ENCODE results near the gene OSBPL1A. TPM values are rescaled to one million over a fixed set of nuclear protein-coding genes. Genes with fewer than 3 reads are reported as not detected.
"Not testable (repeated sequence)": the region's sequence is repeated elsewhere in the genome, so short reads cannot be mapped to it uniquely, and the experiment has no call there.

Gene OSBPL1A
- total RNA-seq, 1 experiment from 2014 or later, result 16.6 TPM

- DNase-seq (ENCODE audit: low read depth), result peak; percentile 35
Measured at GRCh38 chr18:24398540-24398939, 916 bp upstream of the OSBPL1A start.

DNA sequence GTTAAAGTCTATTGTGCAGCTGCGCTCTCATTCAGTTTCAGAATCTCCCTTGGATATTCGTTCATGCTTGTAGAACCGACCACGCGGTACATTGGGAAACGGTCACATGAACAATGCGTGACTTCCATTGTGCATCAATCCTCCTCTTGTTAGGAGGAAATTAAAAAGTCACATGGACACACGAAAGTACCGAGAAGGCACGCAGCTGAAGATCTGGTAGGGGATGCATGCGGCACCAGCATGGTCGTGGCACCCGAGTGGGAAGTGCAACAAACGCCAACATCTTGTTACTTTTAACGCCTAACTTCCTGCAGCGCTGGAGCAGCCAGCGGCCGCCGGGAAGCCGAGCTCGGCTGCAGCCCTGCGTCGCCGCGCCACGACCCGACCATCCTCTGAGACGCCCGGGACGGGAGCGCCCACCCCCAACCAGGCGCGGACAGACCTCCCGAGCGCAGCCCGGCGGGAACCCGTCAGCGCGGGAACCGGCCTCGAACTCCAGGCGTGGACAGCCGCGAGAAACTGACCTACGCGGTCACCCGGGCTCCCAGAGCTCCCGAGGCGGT lies 412 bp downstream of the OSBPL1A start:
- peak; percentile 46 for DNase-seq (ENCODE audit: low read depth)

DNA sequence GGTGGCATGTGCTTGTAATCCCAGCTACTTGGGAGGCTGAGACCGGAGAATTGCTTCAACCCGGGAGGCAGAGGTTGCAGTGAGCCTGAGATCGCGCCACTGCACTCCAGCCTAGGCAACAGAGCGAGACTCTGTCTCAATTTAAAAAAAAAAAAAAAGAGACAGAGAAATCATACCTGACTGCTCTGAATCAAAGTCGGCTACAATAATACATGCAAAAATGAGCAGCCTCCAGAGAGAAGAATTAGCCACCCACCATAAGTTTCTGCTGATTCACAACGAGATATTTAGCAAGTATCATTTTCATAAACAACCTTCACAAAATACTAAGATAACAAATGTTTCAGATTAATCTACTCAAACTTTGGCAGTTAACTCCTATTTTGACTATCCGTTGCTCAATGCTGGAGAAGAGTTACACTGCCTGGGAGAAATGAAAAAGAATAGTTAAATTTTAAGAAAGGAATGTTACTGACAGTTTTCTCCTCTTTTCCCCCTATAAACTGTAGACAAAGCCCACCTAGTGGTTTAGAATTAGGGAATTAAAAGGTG lies 1.5 kb downstream of the OSBPL1A start:
- DNase-seq (ENCODE audit: low read depth), result no peak

DNA sequence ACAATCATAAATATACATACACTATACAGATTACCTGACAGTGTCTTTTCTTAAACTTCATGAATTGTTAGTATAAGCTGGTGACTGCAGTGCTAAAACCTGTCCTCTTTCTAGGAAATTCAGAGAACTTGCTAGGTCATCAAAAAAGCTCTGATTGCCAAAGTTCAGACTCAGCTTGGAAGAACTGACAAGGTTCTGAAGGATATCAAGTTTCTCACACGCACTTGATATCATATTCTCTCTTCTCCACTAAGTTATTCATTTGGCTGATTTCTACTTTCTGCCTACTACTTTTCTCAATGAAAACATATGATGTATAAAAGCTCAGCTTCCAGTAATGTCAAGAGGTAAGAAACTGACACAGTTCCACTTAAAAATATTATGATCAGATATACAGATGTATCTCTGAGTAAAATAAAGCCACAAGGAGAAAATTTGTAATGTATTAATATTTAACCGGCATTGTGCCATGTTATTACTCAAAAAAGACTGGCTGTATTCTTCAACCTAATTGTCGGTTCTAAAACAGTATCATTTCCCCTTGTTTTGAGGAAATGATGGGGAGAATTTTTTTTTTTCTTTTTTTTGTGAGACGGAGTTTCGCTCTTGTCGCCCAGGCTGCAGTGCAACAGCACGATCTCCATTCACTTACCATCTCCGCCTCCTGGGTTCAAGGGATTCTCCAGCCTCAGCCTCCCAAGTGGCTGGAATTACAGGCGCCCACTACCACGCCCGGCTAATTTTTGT lies 2.4 kb downstream of the OSBPL1A start:
- no peak for DNase-seq (ENCODE audit: low read depth)

GRCh38 chr18:24388957-24389356 lies 8.7 kb downstream of the OSBPL1A start:
- DNase-seq (ENCODE audit: low read depth), result no peak

DNA sequence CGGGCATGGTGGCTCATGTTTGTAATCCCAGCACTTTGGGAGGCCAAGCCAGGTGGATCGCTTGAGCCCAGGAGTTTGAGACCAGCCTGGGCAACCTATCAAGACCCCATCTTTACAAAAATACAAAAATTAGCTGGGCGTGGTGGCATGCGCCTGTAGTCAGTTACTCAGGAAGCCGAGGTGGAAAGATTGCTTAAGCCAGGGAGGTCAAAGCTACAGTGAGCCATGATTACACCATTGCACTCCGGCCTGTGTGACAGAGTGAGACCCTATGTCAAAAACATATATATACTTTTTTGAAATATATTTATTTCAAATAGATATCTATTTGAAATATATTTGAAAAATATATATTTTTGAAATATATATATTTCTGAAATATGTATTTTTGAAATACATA lies 10.9 kb downstream of the OSBPL1A start:
- no peak for DNase-seq (ENCODE audit: low read depth)

DNA sequence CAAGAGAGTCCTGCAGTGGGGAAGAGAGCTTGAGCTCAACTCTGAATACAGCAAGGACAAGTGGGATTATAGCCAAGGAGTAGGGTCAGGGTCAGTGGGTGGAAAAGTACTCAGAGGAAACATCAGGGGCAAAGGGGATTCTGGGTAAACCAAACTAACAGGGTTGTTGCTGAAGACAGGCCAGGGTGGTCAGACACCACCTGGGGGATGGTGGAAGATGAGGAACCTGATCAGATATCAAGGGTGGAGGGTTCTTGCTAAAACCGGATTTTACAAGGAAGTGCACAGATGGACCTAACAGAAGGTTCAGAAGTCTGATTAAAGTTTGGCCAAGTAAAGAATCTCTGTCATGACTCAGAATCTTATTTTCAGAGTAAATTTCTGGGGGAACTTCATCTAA lies 16.5 kb downstream of the OSBPL1A start:
- no peak for DNase-seq (ENCODE audit: low read depth)

DNA sequence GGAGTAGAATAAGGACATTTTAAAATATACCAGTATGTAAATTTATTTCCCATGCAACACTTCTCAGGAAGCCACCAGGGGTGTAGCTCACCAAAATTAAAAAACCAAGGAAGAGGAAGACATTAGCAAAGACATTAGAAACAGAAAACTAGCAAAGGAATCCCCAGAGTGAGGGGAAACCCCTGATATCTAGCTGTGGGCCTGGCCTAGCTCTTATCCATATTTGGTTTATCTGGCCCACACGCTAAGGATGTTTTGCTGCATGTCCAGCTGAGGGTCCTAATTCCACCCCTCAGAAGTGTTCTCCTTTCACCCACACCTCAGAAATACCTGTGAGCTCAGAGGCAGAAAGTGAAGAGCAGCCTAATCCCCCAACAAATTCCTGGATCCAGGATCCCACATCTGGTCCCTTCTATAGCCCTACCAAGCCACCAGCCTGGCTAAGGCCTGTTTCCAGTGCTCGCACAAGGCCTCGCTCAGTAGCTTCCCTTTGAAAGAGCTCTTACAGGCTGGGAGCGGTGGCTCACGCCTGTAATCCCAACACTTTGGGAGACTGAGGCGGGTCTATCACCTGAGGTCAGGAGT lies 17.4 kb downstream of the OSBPL1A start:
- no peak for DNase-seq (ENCODE audit: low read depth)

- DNase-seq (ENCODE audit: low read depth), result no peak
Measured at GRCh38 chr18:24378598-24378997, 19.0 kb downstream of the OSBPL1A start.

DNA sequence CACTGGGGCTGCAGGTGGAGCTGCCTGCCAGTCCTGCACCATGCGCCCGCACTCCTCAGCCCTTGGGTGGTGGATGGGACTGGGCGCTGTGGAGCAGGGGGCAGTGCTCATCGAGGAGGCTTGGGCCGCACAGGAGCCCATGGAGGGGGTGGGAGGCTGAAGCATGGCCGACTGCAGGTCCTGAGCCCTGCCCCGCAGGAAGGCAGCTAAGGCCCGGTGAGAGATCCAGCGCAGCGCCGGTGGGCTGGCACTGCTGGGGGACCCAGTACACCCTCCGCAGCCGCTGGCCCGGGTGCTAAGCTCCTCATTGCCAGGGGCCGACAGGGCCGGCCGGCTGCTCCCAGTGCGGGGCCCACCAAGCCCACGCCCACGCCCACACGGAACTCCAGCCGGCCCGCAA lies 21.1 kb downstream of the OSBPL1A start:
- DNase-seq (ENCODE audit: low read depth), result not testable (repeated sequence)

DNA sequence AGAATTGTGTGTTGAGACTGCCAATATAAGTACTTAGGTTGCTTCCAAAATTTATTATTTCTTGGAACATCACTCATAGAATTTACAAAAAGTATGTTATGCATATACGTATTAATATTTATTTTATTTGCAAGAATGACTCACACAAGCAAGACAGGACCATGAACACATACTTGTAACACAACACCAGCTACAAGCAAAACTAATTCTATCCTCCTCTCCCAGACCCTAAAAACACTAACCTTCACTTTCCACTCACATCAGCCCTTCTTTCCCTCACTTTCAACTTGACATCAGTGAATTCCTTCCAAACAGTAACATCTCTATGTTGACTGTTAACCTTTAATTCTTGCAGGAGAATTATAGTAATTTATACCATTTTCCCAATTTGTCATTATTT lies 24.3 kb downstream of the OSBPL1A start:
- no peak for DNase-seq (ENCODE audit: low read depth)

DNA sequence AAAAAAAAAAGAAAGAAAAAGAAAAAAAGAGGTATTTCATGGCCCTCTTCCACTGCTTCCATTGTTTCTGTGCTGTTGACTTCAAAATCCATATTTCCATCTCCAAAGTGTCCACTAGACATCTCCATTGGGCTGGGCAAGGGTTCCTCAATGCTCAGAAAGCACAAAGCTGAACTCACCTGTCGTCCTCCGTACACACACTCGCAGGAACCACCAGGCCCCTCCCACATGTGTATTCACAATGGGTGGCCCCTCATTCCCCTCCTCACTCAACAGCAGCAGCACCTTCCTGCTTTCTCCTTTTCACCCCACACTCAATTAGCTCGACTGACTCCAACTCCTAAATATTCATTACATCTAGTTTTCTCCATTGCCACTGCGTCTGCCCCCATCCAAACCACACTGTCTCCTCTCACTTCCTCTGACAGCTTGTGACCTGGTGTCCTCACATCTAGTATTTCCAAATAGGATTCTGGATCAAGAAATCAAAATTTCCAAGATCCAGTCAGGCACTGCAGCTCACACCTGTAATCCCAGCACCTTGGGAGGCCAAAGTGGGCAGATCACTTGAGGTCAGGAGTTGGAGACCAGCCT lies 25.2 kb downstream of the OSBPL1A start:
- no peak for DNase-seq (ENCODE audit: low read depth)

DNA sequence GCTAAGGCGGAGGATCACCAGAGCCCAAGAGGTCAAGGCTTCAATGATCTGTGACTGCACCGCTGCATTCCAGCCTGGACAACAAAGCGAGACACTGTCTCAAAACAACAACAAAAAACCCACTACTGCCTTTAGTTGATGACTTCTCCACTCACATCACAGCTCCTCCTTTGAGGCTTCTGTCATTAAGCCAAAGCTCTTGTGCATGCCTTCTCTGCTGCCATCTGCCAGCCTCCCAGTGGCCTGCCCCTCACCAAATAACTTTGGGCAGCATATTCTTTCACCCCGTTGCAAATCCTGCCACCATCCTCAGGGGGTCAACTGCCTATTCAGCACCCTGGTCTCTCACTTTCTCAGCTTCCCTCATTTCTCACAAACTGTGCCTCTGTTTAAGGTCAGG lies 27.5 kb downstream of the OSBPL1A start:
- DNase-seq (ENCODE audit: low read depth), result no peak

GRCh38 chr18:24369426-24369825 lies 28.2 kb downstream of the OSBPL1A start:
- DNase-seq (ENCODE audit: low read depth), result no peak

DNA sequence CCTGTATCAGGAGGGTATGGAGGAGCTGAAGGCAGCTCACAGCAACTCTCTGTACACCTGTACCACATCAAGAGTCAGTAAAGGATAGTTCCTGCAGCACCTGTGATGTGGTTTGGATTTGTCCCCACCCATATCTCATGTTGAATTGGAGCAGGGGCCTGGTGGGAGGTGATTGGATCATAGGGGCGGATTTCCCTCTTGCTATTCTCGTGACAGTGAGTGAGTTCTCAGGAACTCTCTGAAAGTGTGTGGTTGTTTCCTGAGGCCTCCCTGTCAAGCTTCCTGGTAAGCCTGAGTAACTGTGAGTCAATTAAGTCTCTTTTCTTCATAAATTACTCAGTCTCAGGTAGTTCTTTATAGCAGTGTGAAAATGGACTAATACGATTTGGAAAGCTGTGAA lies 28.9 kb downstream of the OSBPL1A start:
- peak; percentile 53 for DNase-seq (ENCODE audit: low read depth)

- no peak for DNase-seq (ENCODE audit: low read depth)
Measured at GRCh38 chr18:24366328-24366727, 31.3 kb downstream of the OSBPL1A start.

- no peak for DNase-seq (ENCODE audit: low read depth)
Measured at GRCh38 chr18:24364177-24364576, 33.4 kb downstream of the OSBPL1A start.

GRCh38 chr18:24362757-24363156 lies 34.9 kb downstream of the OSBPL1A start:
- no peak for DNase-seq (ENCODE audit: low read depth)

DNA sequence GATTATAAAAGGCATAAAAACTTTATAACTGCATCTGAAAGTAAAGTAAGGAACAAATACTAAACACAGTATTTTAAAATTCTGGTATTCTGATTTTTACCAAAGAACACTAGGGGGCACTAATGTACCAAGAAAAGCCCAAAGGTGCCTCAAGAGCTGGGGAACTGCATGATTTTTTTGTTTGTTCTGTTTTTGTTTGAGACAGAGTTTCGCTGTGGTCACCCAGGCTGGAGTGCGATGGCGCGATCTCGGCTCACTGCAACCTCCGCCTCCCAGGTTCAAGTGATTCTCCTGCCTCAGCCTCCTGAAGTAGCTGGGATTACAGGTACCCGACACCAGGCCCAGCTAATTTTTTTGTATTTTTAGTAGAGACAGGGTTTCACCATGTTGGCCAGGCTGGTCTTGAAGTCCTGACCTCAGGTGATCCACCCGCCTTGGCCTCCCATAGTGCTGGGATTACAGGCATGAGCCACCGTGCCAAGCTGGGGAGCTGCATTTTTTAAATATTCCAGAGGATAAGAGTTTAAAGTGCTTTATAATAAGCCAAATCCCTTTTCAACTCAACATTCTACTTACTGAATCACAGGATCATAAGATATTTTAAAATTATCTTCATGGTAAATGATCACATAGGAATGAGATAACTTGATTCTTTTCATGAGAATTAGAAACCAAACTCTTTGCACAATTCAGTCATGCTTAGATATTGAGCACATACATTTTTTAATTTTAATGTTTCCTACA lies 37.7 kb downstream of the OSBPL1A start:
- peak; percentile 47 for DNase-seq (ENCODE audit: low read depth)

- no peak for DNase-seq (ENCODE audit: low read depth)
Measured at GRCh38 chr18:24354278-24354677, 43.3 kb downstream of the OSBPL1A start.

DNA sequence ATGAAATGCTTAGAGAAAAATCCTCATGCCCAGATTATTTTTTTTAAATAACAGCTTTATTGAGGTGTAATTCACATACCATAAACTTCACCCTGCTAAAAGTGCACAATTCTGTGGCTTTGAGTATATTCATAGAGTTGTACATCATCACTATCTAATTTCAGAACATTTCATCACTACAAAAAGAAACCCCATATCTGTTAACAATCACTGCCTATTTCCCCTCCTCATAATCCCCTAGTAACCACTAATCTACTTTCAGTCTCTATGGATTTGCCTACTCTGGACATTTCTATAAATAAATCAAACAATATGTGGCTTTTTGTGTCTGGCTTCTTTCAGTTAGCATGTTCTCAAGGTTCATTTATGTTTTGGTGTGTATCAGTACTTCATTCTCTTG lies 51.4 kb downstream of the OSBPL1A start:
- DNase-seq (ENCODE audit: low read depth), result no peak

DNA sequence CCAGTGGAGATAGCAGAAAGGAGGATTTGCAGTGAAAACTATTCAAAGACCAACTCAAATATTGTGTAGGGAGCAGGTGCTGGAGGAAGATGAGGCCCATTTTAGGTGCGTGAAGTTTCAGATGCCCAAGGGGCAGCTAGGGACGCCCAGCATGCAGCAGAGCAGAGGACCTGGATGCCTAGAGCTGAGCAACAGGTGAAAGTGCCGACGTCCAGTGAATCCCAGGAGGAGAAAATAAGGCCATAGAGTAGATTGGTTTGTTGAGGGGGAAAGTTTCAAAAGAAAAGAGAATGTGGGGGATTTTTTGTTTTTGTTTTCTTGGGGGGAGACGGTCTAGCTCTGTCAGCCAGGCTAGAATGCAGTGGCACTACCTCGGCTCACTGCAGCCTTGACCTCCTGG lies 53.1 kb downstream of the OSBPL1A start:
- no peak for DNase-seq (ENCODE audit: low read depth)

All from HT1080 (cell line).